CD4-positive, alpha-beta memory T cell (primary cell): ENCODE measurements around the gene LIN37. TPM values are rescaled to one million over a fixed set of nuclear protein-coding genes. Genes with fewer than 3 reads are reported as not detected.
"Not testable (repeated sequence)": the region's sequence is repeated elsewhere in the genome, so short reads cannot be mapped to it uniquely, and the experiment has no call there.

Experiments used
- CTCF ChIA-PET: fragments of 350-600 bp; sonication (Branson Sonifier 250); formaldehyde crosslinking; loops from one replicate; lab custom pipeline; 2021; ENCODE audit warnings: inconsistent platforms; ENCODE audit not compliant: partially characterized antibody; lab: Charles Lee
- POLR2A ChIA-PET: fragments of 350-600 bp; sonication (Branson Sonifier 250); formaldehyde crosslinking; loops from one replicate; lab custom pipeline; 2021; ENCODE audit not compliant: partially characterized antibody; lab: Charles Lee
- DNase-seq, 5 donors: peaks; one replicate each; pipeline versions ENCODE4 v3.0.0 to v3.0.0-alpha.2; 2020 to 2022; ENCODE audit warnings: mixed read lengths in 1 of 5
- H3K27ac ChIP-seq: one replicate; pipeline ENCODE4 v1.7.0; 2013; ENCODE audit warnings: low read depth, low read length
- H3K27me3 ChIP-seq: 2 replicates; pipeline ENCODE4 v1.7.0; 2013; ENCODE audit warnings: mild to moderate bottlenecking, low read length, moderate library complexity; ENCODE audit not compliant: insufficient read depth
- H3K36me3 ChIP-seq: 2 replicates; pipeline ENCODE4 v1.7.0; 2013; ENCODE audit warnings: mild to moderate bottlenecking, low read length, moderate library complexity; ENCODE audit not compliant: insufficient read depth
- H3K4me1 ChIP-seq: 2 replicates; pipeline ENCODE4 v1.7.0; 2013; ENCODE audit warnings: mild to moderate bottlenecking, low read length, moderate library complexity; ENCODE audit not compliant: insufficient read depth
- H3K4me3 ChIP-seq, 2 donors: one replicate each; pipeline ENCODE4 v1.7.0; 2013; ENCODE audit warnings: low read length in 2 of 2, mild to moderate bottlenecking in 1 of 2
- H3K9me3 ChIP-seq, 2 donors: one replicate each; pipeline ENCODE4 v1.7.0; 2013; ENCODE audit warnings: low read length in 2 of 2, control low read depth in 1 of 2; ENCODE audit not compliant: control insufficient read depth in 1 of 2
- H3K27ac Mint-ChIP-seq, 7 donors: one replicate each; pipeline ENCODE4 v1.8.0; 2020 to 2021; ENCODE audit warnings: mixed read lengths in 7 of 7, mild to moderate bottlenecking in 6 of 7, inconsistent platforms in 3 of 7, moderate library complexity in 3 of 7
- H3K27me3 Mint-ChIP-seq, 2 donors: one replicate each; pipeline ENCODE4 v1.8.0; 2020 to 2021; ENCODE audit warnings: mixed read lengths in 2 of 2
- H3K36me3 Mint-ChIP-seq, 2 donors: one replicate each; pipeline ENCODE4 v1.8.0; 2020 to 2021; ENCODE audit warnings: mixed read lengths in 2 of 2, inconsistent platforms in 1 of 2, mild to moderate bottlenecking in 1 of 2
- H3K4me1 Mint-ChIP-seq, 4 donors: one replicate each; pipeline ENCODE4 v1.8.0; 2020 to 2021; ENCODE audit warnings: mixed read lengths in 4 of 4, mild to moderate bottlenecking in 1 of 4
- H3K4me3 Mint-ChIP-seq, 8 donors: one replicate each; pipeline ENCODE4 v1.8.0; 2020 to 2021; ENCODE audit warnings: mixed read lengths in 8 of 8, mild to moderate bottlenecking in 7 of 8, moderate library complexity in 6 of 8, inconsistent platforms in 3 of 8
- H3K9me3 Mint-ChIP-seq, 8 donors: one replicate each; pipeline ENCODE4 v1.8.0; 2020 to 2021; ENCODE audit warnings: mixed read lengths in 8 of 8, mild to moderate bottlenecking in 5 of 8, inconsistent platforms in 3 of 8, moderate library complexity in 1 of 8
- intact Hi-C: fragments of 100-400 bp; cut with micrococcal nuclease; formaldehyde crosslinking; loops from one replicate; pipeline ENCODE4 v1.15.1; 2023
- polyA plus RNA-seq, 2 donors: library from polyadenylated mRNA; unstranded; fragments of 300-500 nt; fragmentation: Illumina TruSeq; gene quantifications; one replicate each; pipeline ENCODE4 v1.2.3, GENCODE V29; 2021
- total RNA-seq, 2 experiments: library from RNA; stranded (reverse); gene quantifications; one replicate each; pipeline ENCODE4 v1.2.3, GENCODE V29; 2021

Gene LIN37
- total and polyA plus RNA-seq, 4 experiments from 2014 or later: 8.3 to 29.4 (median 19.8) TPM

GRCh38 chr19:35793381-35794165, 45.2 kb downstream of the LIN37 start:
- Histone ChIP-seq H3K27ac (no peak overlapping the region), H3K4me3 (no peak overlapping the region), H3K4me1 (no peaks in the 10 kb centered on the region), H3K9me3 (no peaks in the 10 kb centered on the region), H3K36me3 (no peaks in the 10 kb centered on the region), H3K27me3 (no peaks in the 10 kb centered on the region)
- peaks cover 17 to 22% of the 10 kb centered on the region in 2 donors for H3K27me3 Mint-ChIP-seq
- H3K27ac Mint-ChIP-seq: no peak overlapping the region
- peaks cover 0 to 3% (median 0%) of the 10 kb centered on the region in 8 donors for H3K9me3 Mint-ChIP-seq
- intact Hi-C loops: no loop called here
- no peak for DNase-seq
- POLR2A ChIA-PET: no interaction called here
- no peak overlapping the region for H3K4me3 Mint-ChIP-seq
- H3K36me3 Mint-ChIP-seq: no peaks in the 10 kb centered on the region
- CTCF ChIA-PET: no interaction called here
- H3K4me1 Mint-ChIP-seq: peaks cover 0 to 13% (median 2%) of the 10 kb centered on the region in 4 donors

DNA sequence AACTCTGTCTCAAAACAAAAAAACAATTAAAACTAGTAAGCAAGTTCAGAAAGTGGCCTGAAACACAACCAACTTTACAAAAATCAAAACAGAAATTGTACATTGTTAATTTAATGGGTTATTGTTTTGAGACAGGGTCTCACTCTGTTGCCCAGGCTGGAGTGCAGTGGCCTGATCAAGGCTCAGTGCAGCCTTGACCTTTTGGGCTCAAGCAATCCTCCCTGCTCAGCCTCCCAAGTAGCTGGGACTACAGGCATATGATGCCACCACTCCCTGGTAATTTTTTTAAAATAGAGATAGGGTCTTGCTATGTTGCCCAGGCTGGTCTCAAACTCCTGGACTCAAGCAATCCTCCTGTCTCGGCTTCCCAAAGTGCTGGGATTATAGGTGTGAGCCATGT, 47.2 kb downstream of the LIN37 start:
- CTCF ChIA-PET, H3K9me3 ChIP-seq, POLR2A ChIA-PET, intact Hi-C loops, H3K4me3 ChIP-seq, H3K36me3 ChIP-seq, H3K9me3 Mint-ChIP-seq, H3K27ac Mint-ChIP-seq, H3K27ac ChIP-seq, H3K27me3 ChIP-seq, H3K36me3 Mint-ChIP-seq, H3K4me3 Mint-ChIP-seq, DNase-seq, H3K4me1 ChIP-seq: not testable (repeated sequence)
- Mint-ChIP-seq H3K27me3 (peaks cover 19 to 24% of the 10 kb centered on the region in 2 donors), H3K4me1 (peaks cover 0 to 13% (median 2%) of the 10 kb centered on the region in 4 donors)

- Mint-ChIP-seq H3K27ac (peak overlapping the region in 1 of 7 donors; percentile 27), H3K4me3 (peak overlapping the region in 1 of 8 donors; percentile 17), H3K36me3 (no peaks in the 10 kb centered on the region), H3K27me3 (peaks cover 19 to 24% of the 10 kb centered on the region in 2 donors), H3K4me1 (peaks cover 0 to 13% (median 2%) of the 10 kb centered on the region in 4 donors), H3K9me3 (peaks cover 0 to 3% (median 0%) of the 10 kb centered on the region in 8 donors)
- H3K4me1 ChIP-seq: no peaks in the 10 kb centered on the region
- no peak for DNase-seq
- intact Hi-C loops: no loop called here
- CTCF ChIA-PET: no interaction called here
- H3K36me3 ChIP-seq: no peaks in the 10 kb centered on the region
- H3K27me3 ChIP-seq: no peaks in the 10 kb centered on the region
- H3K27ac ChIP-seq: no peak overlapping the region
- no peak overlapping the region for H3K4me3 ChIP-seq
- no peaks in the 10 kb centered on the region for H3K9me3 ChIP-seq
- POLR2A ChIA-PET: no interaction called here
Observed at GRCh38 chr19:35796645-35797542, 48.5 kb downstream of the LIN37 start.

DNA sequence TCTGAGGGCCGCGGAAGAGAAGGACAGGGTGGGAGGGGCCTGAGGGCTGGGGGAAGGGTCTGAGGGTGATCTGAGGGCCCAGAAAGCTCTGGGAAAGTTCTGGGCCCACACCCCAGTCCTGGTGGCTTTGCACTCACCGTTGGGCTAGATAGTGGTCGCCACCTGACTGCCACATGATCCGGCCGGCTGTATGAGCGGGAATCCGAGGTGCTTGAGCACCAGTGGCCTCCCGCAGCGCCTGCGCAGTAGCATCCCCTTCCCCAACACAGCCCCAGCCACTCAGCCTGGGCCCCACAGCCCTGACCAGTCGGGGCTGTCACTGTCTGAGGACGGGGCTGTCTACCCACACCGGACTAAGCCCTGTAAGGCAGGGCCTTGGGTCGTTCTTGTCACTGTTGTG, 49.3 kb downstream of the LIN37 start:
- H3K27ac Mint-ChIP-seq: no peak overlapping the region
- H3K9me3 Mint-ChIP-seq: peaks cover 0 to 3% (median 0%) of the 10 kb centered on the region in 8 donors
- no peak overlapping the region for H3K4me3 Mint-ChIP-seq

GRCh38 chr19:35801828-35802227, 53.5 kb downstream of the LIN37 start:
- ChIA-PET POLR2A (no interaction called here), CTCF (no interaction called here)
- Histone ChIP-seq H3K4me3 (no peak overlapping the region), H3K27me3 (no peaks in the 10 kb centered on the region), H3K36me3 (no peaks in the 10 kb centered on the region), H3K27ac (no peak overlapping the region), H3K9me3 (no peaks in the 10 kb centered on the region), H3K4me1 (peaks cover 8% of the 10 kb centered on the region)
- no peak for DNase-seq
- Mint-ChIP-seq H3K27me3 (peaks cover 7 to 9% of the 10 kb centered on the region in 2 donors), H3K4me3 (no peak overlapping the region), H3K36me3 (no peaks in the 10 kb centered on the region), H3K9me3 (no peaks in the 10 kb centered on the region), H3K27ac (peak overlapping the region in 1 of 7 donors; percentile 1), H3K4me1 (peaks cover 5 to 16% (median 8%) of the 10 kb centered on the region in 4 donors)
- intact Hi-C loops: no loop called here

More for the DNA sequence above, 49.3 kb downstream of the LIN37 start:
- H3K27me3 Mint-ChIP-seq: peaks cover 19 to 23% of the 10 kb centered on the region in 2 donors
- H3K9me3 ChIP-seq: no peaks in the 10 kb centered on the region
- POLR2A ChIA-PET: no interaction called here
- CTCF ChIA-PET: no interaction called here
- intact Hi-C loops: no loop called here
- DNase-seq: no peak
- H3K36me3 ChIP-seq: no peaks in the 10 kb centered on the region
- peaks cover 0 to 13% (median 2%) of the 10 kb centered on the region in 4 donors for H3K4me1 Mint-ChIP-seq
- H3K4me1 ChIP-seq: no peaks in the 10 kb centered on the region
- no peak overlapping the region for H3K27ac ChIP-seq
- H3K4me3 ChIP-seq: no peak overlapping the region
- no peaks in the 10 kb centered on the region for H3K36me3 Mint-ChIP-seq
- H3K27me3 ChIP-seq: no peaks in the 10 kb centered on the region

Other genes starting within 250 kb of the LIN37 start
- 1 to 10 TPM in 1 of 2 experiments, under 1 TPM in 1; 0.97 to 1.4 TPM for gene DMKN, start 234.9 kb upstream of the LIN37 start, total RNA-seq
- gene DMKN, start 234.9 kb upstream of the LIN37 start, polyA plus RNA-seq: under 1 TPM in 1 of 2 donors, not detected in 1; 0.89 TPM
- gene SBSN, start 220.3 kb upstream of the LIN37 start, total RNA-seq: not detected
- not detected for gene SBSN, start 220.3 kb upstream of the LIN37 start, polyA plus RNA-seq
- gene GAPDHS, start 215.1 kb upstream of the LIN37 start, total RNA-seq: not detected
- not detected for gene GAPDHS, start 215.1 kb upstream of the LIN37 start, polyA plus RNA-seq
- 10 to 100 TPM; 41.3 to 41.9 TPM for gene TMEM147, start 202.9 kb upstream of the LIN37 start, total RNA-seq
- gene TMEM147, start 202.9 kb upstream of the LIN37 start, polyA plus RNA-seq: 100 to 1,000 TPM; 160 to 189 TPM
- not detected for gene ATP4A, start 184.9 kb upstream of the LIN37 start, total RNA-seq
- not detected for gene ATP4A, start 184.9 kb upstream of the LIN37 start, polyA plus RNA-seq
- gene PMIS2, start 162.4 kb upstream of the LIN37 start, total RNA-seq: not detected
- not detected for gene PMIS2, start 162.4 kb upstream of the LIN37 start, polyA plus RNA-seq
- gene HAUS5, start 135.8 kb upstream of the LIN37 start, total RNA-seq: 10 to 100 TPM; 28.2 to 29.3 TPM
- 1 to 10 TPM; 7.8 to 9.4 TPM for gene HAUS5, start 135.8 kb upstream of the LIN37 start, polyA plus RNA-seq
- 10 to 100 TPM; 53.0 to 55.8 TPM for gene RBM42, start 119.5 kb upstream of the LIN37 start, total RNA-seq
- gene RBM42, start 119.5 kb upstream of the LIN37 start, polyA plus RNA-seq: 10 to 100 TPM; 42.9 to 61.0 TPM
- gene ETV2, start 106.8 kb upstream of the LIN37 start, total RNA-seq: 1 to 10 TPM in 1 of 2 experiments, not detected in 1; 1.3 TPM
- 1 to 10 TPM; 1.1 to 1.2 TPM for gene ETV2, start 106.8 kb upstream of the LIN37 start, polyA plus RNA-seq
- 100 to 1,000 TPM; 212 to 250 TPM for gene COX6B1, start 100.3 kb upstream of the LIN37 start, total RNA-seq
- gene COX6B1, start 100.3 kb upstream of the LIN37 start, polyA plus RNA-seq: 100 to 1,000 TPM; 747 to 810 TPM
- under 1 TPM; 0.55 to 0.72 TPM for gene UPK1A, start 82.1 kb upstream of the LIN37 start, total RNA-seq
- not detected for gene UPK1A, start 82.1 kb upstream of the LIN37 start, polyA plus RNA-seq
- gene ZBTB32, start 44.0 kb upstream of the LIN37 start, total RNA-seq: under 1 TPM; 0.49 to 0.50 TPM
- gene ZBTB32, start 44.0 kb upstream of the LIN37 start, polyA plus RNA-seq: under 1 TPM in 1 of 2 donors, not detected in 1; 0.45 TPM
- 10 to 100 TPM; 83.4 to 84.3 TPM for gene KMT2B, start 30.6 kb upstream of the LIN37 start, total RNA-seq
- 1 to 10 TPM in 1 of 2 donors, not detected in 1; 2.8 TPM for gene KMT2B, start 30.6 kb upstream of the LIN37 start, polyA plus RNA-seq
- 100 to 1,000 TPM; 119 to 124 TPM for gene IGFLR1, start 6.1 kb upstream of the LIN37 start, total RNA-seq
- 10 to 100 TPM; 93.9 to 99.5 TPM for gene IGFLR1, start 6.1 kb upstream of the LIN37 start, polyA plus RNA-seq
- gene U2AF1L4, start 3.2 kb upstream of the LIN37 start, total RNA-seq: 10 to 100 TPM; 60.5 to 65.2 TPM
- 10 to 100 TPM; 48.7 to 50.9 TPM for gene U2AF1L4, start 3.2 kb upstream of the LIN37 start, polyA plus RNA-seq
- 10 to 100 TPM; 27.2 TPM for gene PSENEN, start 2.9 kb upstream of the LIN37 start, total RNA-seq
- 10 to 100 TPM; 84.6 to 89.9 TPM for gene PSENEN, start 2.9 kb upstream of the LIN37 start, polyA plus RNA-seq
- gene HSPB6, start 8.5 kb downstream of the LIN37 start, total RNA-seq: not detected
- not detected for gene HSPB6, start 8.5 kb downstream of the LIN37 start, polyA plus RNA-seq
- 10 to 100 TPM; 45.1 to 46.5 TPM for gene PROSER3, start 9.6 kb downstream of the LIN37 start, total RNA-seq
- gene PROSER3, start 9.6 kb downstream of the LIN37 start, polyA plus RNA-seq: 10 to 100 TPM in 1 of 2 donors, 1 to 10 TPM in 1; 2.0 to 11.8 TPM
- 10 to 100 TPM; 15.8 to 19.4 TPM for gene ARHGAP33, start 27.0 kb downstream of the LIN37 start, total RNA-seq
- under 1 TPM in 1 of 2 donors, not detected in 1; 0.29 TPM for gene ARHGAP33, start 27.0 kb downstream of the LIN37 start, polyA plus RNA-seq
- gene PRODH2, start 64.3 kb downstream of the LIN37 start, total RNA-seq: not detected
- gene PRODH2, start 64.3 kb downstream of the LIN37 start, polyA plus RNA-seq: not detected
- not detected for gene NPHS1, start 103.9 kb downstream of the LIN37 start, total RNA-seq
- gene NPHS1, start 103.9 kb downstream of the LIN37 start, polyA plus RNA-seq: not detected
- not detected for gene KIRREL2, start 108.3 kb downstream of the LIN37 start, total RNA-seq
- under 1 TPM in 1 of 2 donors, not detected in 1; 0.08 TPM for gene KIRREL2, start 108.3 kb downstream of the LIN37 start, polyA plus RNA-seq
- not detected for gene APLP1, start 120.0 kb downstream of the LIN37 start, total RNA-seq
- under 1 TPM in 1 of 2 donors, not detected in 1; 0.70 TPM for gene APLP1, start 120.0 kb downstream of the LIN37 start, polyA plus RNA-seq
- 10 to 100 TPM; 36.6 to 50.0 TPM for gene NFKBID, start 152.0 kb downstream of the LIN37 start, total RNA-seq
- gene NFKBID, start 152.0 kb downstream of the LIN37 start, polyA plus RNA-seq: 1 to 10 TPM; 1.3 to 7.1 TPM
- gene HCST, start 154.0 kb downstream of the LIN37 start, total RNA-seq: 10 to 100 TPM; 66.2 to 75.2 TPM
- gene HCST, start 154.0 kb downstream of the LIN37 start, polyA plus RNA-seq: 100 to 1,000 TPM; 567 to 684 TPM
- gene TYROBP, start 159.7 kb downstream of the LIN37 start, total RNA-seq: 10 to 100 TPM; 12.7 to 17.3 TPM
- gene TYROBP, start 159.7 kb downstream of the LIN37 start, polyA plus RNA-seq: 1 to 10 TPM; 2.3 to 2.5 TPM
- 10 to 100 TPM; 15.7 to 16.3 TPM for gene LRFN3, start 187.8 kb downstream of the LIN37 start, total RNA-seq
- gene LRFN3, start 187.8 kb downstream of the LIN37 start, polyA plus RNA-seq: 1 to 10 TPM in 1 of 2 donors, under 1 TPM in 1; 0.45 to 2.4 TPM
- gene SDHAF1, start 246.6 kb downstream of the LIN37 start, total RNA-seq: 10 to 100 TPM; 25.7 to 25.8 TPM
- gene SDHAF1, start 246.6 kb downstream of the LIN37 start, polyA plus RNA-seq: 10 to 100 TPM; 21.9 to 41.3 TPM